Tibial nerve (tissue), 4 donors: ENCODE results near the gene UBE2Z. TPM values are rescaled to one million over a fixed set of nuclear protein-coding genes. Genes with fewer than 3 reads are reported as not detected.

Experiments
- DNase-seq, 2 donors: peaks; one replicate each; pipeline ENCODE4 v3.0.0-alpha.2; 2019; ENCODE audit warnings: low spot score in 2 of 2
- H3K27ac ChIP-seq, 4 donors: fragments of 200-600 bp; sonication (generic) in 3 of 4; one replicate each; pipeline ENCODE4 v1.5.1; 2017 to 2019; ENCODE audit warnings: mild to moderate bottlenecking in 1 of 4
- H3K27me3 ChIP-seq, 2 donors: fragments of 200-600 bp; sonication (generic) in 1 of 2; one replicate each; pipeline versions ENCODE4 v1.5.1 to v1.6.0; 2017 to 2019
- H3K36me3 ChIP-seq, 3 donors: fragments of 200-600 bp; sonication (generic); one replicate each; pipeline ENCODE4 v1.5.1; 2018 to 2019
- H3K4me1 ChIP-seq, 4 donors: fragments of 200-600 bp; sonication (generic) in 3 of 4; one replicate each; pipeline ENCODE4 v1.5.1; 2017 to 2019
- H3K4me3 ChIP-seq, 4 donors: fragments of 200-600 bp; sonication (generic) in 3 of 4; one replicate each; pipeline ENCODE4 v1.5.1; 2017 to 2019; ENCODE audit warnings: mild to moderate bottlenecking in 1 of 4, moderate library complexity in 1 of 4
- H3K9me3 ChIP-seq, 4 donors: fragments of 200-600 bp; sonication (generic) in 3 of 4; one replicate each; pipeline ENCODE4 v1.5.1; 2017 to 2019
- EP300 ChIP-seq, 2 donors: sonication (generic); formaldehyde crosslinking; IDR thresholded peaks; one replicate each; pipeline ENCODE4 v1.6.1; 2017; ENCODE audit warnings: antibody characterized with exemption in 2 of 2, mild to moderate bottlenecking in 1 of 2
- POLR2A ChIP-seq, 2 donors: fragments of 450-650 bp; IDR thresholded peaks; one replicate each; pipeline ENCODE4 v1.6.1; 2017; ENCODE audit warnings: antibody characterized with exemption in 2 of 2, mild to moderate bottlenecking in 2 of 2, moderate library complexity in 2 of 2
- WGBS, 2 donors: methylation state at CpG; one replicate each; pipeline ENCODE4 v1.1.5; 2018; 5-methylcytosine and 5-hydroxymethylcytosine counted together
- total RNA-seq, 4 donors: library from RNA; depleted of rRNA; stranded (reverse); fragments of >200 nt; gene quantifications; one replicate each; pipeline ENCODE4 v1.1.0, GENCODE V29; 2016
- TF ChIP-seq, protein P1 (sequence below), 5 experiments: fragments of 200-600 bp in 3 of 5; fragments of 450-650 bp in 2 of 5; sonication (generic) in 3 of 5; IDR thresholded peaks; one replicate each; pipeline ENCODE4 v1.5.1; 2016 to 2019; ENCODE audit warnings: antibody characterized with exemption in 5 of 5, mild to moderate bottlenecking in 3 of 5, moderate library complexity in 2 of 5

Gene UBE2Z
- total RNA-seq, 4 donors from 2014 or later, result 51.0 to 63.8 (median 56.8) TPM

GRCh38 chr17:48912476-48912875, 4.3 kb downstream of the UBE2Z start:
- H3K27me3 ChIP-seq, result no peaks in the 10 kb centered on the region
- peaks cover 0 to 51% (median 0%) of the 10 kb centered on the region in 3 donors for H3K36me3 ChIP-seq
- 77 to 91% methylated on average over 2 of the region's 2 CpGs for WGBS, 2 donors
- no peak overlapping the region for H3K27ac ChIP-seq
- peaks cover 0 to 69% (median 20%) of the 10 kb centered on the region in 4 donors for H3K4me1 ChIP-seq
- no peak overlapping the region for H3K4me3 ChIP-seq
- DNase-seq, result no peak
- H3K9me3 ChIP-seq, result no peaks in the 10 kb centered on the region
- TF ChIP-seq, protein P1, sequence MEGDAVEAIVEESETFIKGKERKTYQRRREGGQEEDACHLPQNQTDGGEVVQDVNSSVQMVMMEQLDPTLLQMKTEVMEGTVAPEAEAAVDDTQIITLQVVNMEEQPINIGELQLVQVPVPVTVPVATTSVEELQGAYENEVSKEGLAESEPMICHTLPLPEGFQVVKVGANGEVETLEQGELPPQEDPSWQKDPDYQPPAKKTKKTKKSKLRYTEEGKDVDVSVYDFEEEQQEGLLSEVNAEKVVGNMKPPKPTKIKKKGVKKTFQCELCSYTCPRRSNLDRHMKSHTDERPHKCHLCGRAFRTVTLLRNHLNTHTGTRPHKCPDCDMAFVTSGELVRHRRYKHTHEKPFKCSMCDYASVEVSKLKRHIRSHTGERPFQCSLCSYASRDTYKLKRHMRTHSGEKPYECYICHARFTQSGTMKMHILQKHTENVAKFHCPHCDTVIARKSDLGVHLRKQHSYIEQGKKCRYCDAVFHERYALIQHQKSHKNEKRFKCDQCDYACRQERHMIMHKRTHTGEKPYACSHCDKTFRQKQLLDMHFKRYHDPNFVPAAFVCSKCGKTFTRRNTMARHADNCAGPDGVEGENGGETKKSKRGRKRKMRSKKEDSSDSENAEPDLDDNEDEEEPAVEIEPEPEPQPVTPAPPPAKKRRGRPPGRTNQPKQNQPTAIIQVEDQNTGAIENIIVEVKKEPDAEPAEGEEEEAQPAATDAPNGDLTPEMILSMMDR (IDR thresholded peaks at IDR 0.05), result no peak
- TF ChIP-seq EP300 (IDR thresholded peaks at IDR 0.05) (no peak), POLR2A (IDR thresholded peaks at IDR 0.05) (no peak)

DNA sequence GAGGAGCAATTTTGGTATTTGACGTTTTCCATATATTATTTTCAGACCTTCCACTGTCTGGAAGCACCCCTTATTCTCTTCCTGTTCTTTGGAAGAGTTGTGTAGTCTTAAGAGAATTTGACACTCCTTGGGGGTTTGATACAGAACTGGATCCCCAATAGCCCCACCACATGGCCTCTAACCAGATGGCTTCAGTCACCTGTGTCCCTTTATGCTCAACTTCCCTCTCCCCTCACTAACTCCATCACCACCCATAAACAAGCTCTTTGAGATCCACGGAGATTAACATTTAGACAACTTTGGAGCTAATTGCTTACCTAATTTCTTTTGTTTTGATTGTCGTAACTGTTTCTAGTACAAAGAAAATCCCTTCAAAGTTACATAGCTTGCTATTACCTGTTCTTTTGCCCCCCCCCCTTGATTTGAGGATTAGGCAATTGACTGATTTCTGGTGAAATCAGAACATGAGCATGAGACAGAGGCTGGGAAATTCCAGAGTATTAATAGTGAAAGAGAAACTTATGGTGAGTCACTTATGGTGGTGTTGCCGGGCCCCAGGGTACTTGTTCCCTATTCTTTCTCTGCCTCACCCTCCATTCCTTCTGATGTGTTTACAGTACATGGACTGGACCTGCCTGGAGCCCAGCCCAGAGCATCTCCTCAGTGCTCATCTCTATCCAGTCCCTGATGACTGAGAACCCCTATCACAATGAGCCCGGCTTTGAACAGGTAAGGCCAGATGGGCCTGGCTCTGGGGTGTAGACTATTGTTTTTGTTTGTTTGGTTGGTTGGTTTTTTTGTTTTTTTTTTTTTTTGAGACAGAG, 7.5 kb downstream of the UBE2Z start:
- Histone ChIP-seq H3K9me3 (no peaks in the 10 kb centered on the region), H3K27me3 (no peaks in the 10 kb centered on the region), H3K27ac (peak overlapping the region in 3 of 4 donors; percentile 9 to 72 (median 56)), H3K36me3 (peaks cover 0 to 80% (median 16%) of the 10 kb centered on the region in 3 donors), H3K4me1 (peaks cover 0 to 46% (median 8%) of the 10 kb centered on the region in 4 donors), H3K4me3 (no peak overlapping the region)
- DNase-seq, result peak in 1 of 2 donors; percentile 8
- WGBS, 2 donors, result 66 to 72% methylated on average over 5 of the region's 5 CpGs
- TF ChIP-seq EP300 (IDR thresholded peaks at IDR 0.05), result no peak
- TF ChIP-seq, protein P1 (IDR thresholded peaks at IDR 0.05), result no peak
- TF ChIP-seq POLR2A (IDR thresholded peaks at IDR 0.05), result no peak

DNA sequence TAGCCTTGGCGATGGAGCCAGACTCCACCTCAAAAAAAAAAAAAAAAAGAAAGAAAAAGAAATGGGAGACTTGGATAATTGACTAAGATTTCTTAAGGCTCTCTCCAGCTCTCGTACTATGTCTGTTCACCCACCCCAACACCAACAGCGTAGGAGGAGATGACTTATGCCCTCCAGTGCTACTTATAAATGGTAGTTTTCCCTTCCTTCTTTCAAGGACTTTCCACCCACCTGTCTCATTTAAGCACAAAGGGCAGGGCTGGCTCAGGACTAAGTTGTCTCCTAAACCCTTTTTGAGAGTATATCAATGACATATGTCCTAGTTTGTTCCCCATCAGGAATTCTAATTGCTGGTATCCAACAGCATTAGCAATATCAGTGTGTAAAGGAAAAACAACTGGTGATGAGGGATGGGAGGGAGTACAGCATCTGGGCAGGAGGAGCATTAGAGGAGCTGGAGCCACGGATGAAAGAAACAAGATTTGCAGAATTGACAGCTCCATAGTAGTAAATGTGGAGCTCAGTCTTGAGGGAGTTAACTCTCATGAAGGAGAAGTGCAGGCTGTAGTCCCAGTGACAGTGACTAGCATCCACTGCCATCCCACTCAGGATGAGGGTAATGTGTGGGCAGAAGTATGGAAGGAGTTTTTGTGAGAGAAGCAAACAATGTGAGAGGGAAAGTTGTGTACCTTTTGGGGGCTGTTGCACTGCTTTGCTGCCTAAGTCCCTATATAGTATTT, 17.2 kb downstream of the UBE2Z start:
- H3K9me3 ChIP-seq, result no peaks in the 10 kb centered on the region
- no peak overlapping the region for H3K27ac ChIP-seq
- 65 to 78% methylated on average over 4 of the region's 4 CpGs for WGBS, 2 donors
- TF ChIP-seq POLR2A (IDR thresholded peaks at IDR 0.05) (no peak), EP300 (IDR thresholded peaks at IDR 0.05) (no peak)
- TF ChIP-seq, protein P1 (IDR thresholded peaks at IDR 0.05), result no peak
- no peaks in the 10 kb centered on the region for H3K27me3 ChIP-seq
- H3K4me1 ChIP-seq, result peaks cover 0 to 8% (median 0%) of the 10 kb centered on the region in 4 donors
- DNase-seq, result no peak
- no peak overlapping the region for H3K4me3 ChIP-seq
- H3K36me3 ChIP-seq, result peaks cover 2 to 100% (median 46%) of the 10 kb centered on the region in 3 donors

GRCh38 chr17:48925991-48926342, 17.8 kb downstream of the UBE2Z start:
- no peaks in the 10 kb centered on the region for H3K27me3 ChIP-seq
- TF ChIP-seq EP300 (IDR thresholded peaks at IDR 0.05), result no peak
- 41 to 47% methylated on average over 3 of the region's 3 CpGs for WGBS, 2 donors
- peaks cover 2 to 100% (median 43%) of the 10 kb centered on the region in 3 donors for H3K36me3 ChIP-seq
- no peak for DNase-seq
- no peak overlapping the region for H3K27ac ChIP-seq
- H3K4me1 ChIP-seq, result peaks cover 0 to 8% (median 0%) of the 10 kb centered on the region in 4 donors
- no peaks in the 10 kb centered on the region for H3K9me3 ChIP-seq
- H3K4me3 ChIP-seq, result no peak overlapping the region

DNA sequence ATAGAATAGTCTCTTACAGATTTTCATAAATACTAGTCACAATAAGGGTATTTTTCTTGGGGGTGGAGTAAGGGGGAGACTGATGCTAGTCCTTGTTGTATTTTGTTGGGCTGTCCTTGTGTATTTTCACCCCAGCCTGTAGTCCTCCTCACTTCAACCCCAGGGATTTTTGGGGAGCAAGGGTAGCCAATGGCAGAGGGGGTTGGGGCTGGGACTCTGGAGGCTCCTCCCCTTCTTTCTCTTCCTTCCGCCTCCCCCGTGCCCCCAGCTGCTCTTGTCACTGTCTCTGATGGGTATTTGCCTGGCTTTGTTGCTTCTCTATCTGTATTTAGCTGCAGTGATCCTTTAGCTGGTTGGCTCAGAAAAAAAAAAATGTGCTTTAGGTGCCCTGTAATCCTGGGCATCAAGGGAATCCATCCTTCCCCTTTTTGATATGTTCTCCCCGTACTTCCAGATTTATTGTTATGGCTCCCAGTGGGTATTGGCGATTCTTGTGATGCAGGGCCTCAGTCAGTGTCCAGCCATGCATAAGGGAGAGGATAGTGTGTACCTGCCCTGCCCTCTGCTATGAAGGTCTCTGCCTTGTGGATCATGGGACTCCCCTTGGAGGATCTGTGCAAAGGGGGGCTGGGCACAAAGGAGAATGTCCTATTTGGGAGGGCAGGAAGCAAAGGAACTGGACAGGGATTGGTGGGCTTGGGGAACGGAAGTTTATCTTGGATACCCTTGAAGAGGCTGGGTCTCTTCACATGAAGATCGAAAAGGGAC, 20.0 kb downstream of the UBE2Z start:
- H3K9me3 ChIP-seq, result no peaks in the 10 kb centered on the region
- 68 to 76% methylated on average over 6 of the region's 6 CpGs for WGBS, 2 donors
- H3K4me1 ChIP-seq, result peaks cover 0 to 8% (median 0%) of the 10 kb centered on the region in 4 donors
- no peak overlapping the region for H3K4me3 ChIP-seq
- H3K27ac ChIP-seq, result no peak overlapping the region
- TF ChIP-seq POLR2A (IDR thresholded peaks at IDR 0.05), result no peak
- TF ChIP-seq, protein P1 (IDR thresholded peaks at IDR 0.05), result no peak
- TF ChIP-seq EP300 (IDR thresholded peaks at IDR 0.05), result no peak
- no peak for DNase-seq
- H3K36me3 ChIP-seq, result peaks cover 2 to 100% (median 22%) of the 10 kb centered on the region in 3 donors
- no peaks in the 10 kb centered on the region for H3K27me3 ChIP-seq
